ENCODE measurements around the gene VEZF1. TPM values are rescaled to one million over a fixed set of nuclear protein-coding genes. Genes with fewer than 3 reads are reported as not detected.

Gene VEZF1
- total RNA-seq, 2 experiments from 2014 or later = 17.9 to 19.6 TPM

GRCh38 chr17:57999496-58000017 is 11.5 kb upstream of the VEZF1 start:
- H3K27ac Mint-ChIP-seq = peak overlapping the region; percentile 70
- H3K4me3 Mint-ChIP-seq = no peak overlapping the region
- H3K27me3 Mint-ChIP-seq = no peaks in the 10 kb centered on the region
- H3K9me3 Mint-ChIP-seq = no peaks in the 10 kb centered on the region
- peak; percentile 85 for TF ChIP-seq CTCF (IDR thresholded peaks at IDR 0.05)
- peaks cover 59% of the 10 kb centered on the region for H3K36me3 Mint-ChIP-seq (ENCODE audit: low read depth)
- intact Hi-C loops (cut with micrococcal nuclease) = loop anchor here (5.0 to 10.0 kb wide), 2 partner anchors 115 to 142 kb away; no protein-coding TSS in a partner anchor
- H3K4me1 Mint-ChIP-seq (ENCODE audit: low read depth) = peaks cover 84% of the 10 kb centered on the region
- CTCF ChIA-PET = interaction anchor here (0.7 to 12.2 kb wide), 38 partner anchors 7 to 226 kb away, joined by 3 to 177 read pairs (median 4); partner anchors contain the start of genes CUEDC1, MKS1, MRPS23 and SRSF1
- POLR2A ChIA-PET = interaction anchor here (0.5 to 12.1 kb wide), 19 partner anchors 3 to 328 kb away, joined by 3 to 230 read pairs (median 3); partner anchors contain the start of genes CUEDC1, SRSF1 and VEZF1
- peak; percentile 47 for ATAC-seq
- no peak for DNase-seq

GRCh38 chr17:57999010-57999495 is 11.0 kb upstream of the VEZF1 start:
- TF ChIP-seq CTCF (IDR thresholded peaks at IDR 0.05) = no peak
- Mint-ChIP-seq H3K4me3 (no peak overlapping the region), H3K9me3 (no peaks in the 10 kb centered on the region), H3K27me3 (no peaks in the 10 kb centered on the region), H3K4me1 (ENCODE audit: low read depth) (peaks cover 86% of the 10 kb centered on the region), H3K27ac (peak overlapping the region; percentile 44), H3K36me3 (ENCODE audit: low read depth) (peaks cover 54% of the 10 kb centered on the region)
- CTCF ChIA-PET = interaction anchor here (0.7 to 12.2 kb wide), 38 partner anchors 8 to 226 kb away, joined by 3 to 177 read pairs (median 4); partner anchors contain the start of genes CUEDC1, MKS1, MRPS23 and SRSF1
- POLR2A ChIA-PET = interaction anchor here (0.5 to 12.1 kb wide), 17 partner anchors 4 to 166 kb away, joined by 3 to 230 read pairs (median 3); partner anchors contain the start of genes SRSF1 and VEZF1
- no peak for DNase-seq
- no peak for ATAC-seq
- intact Hi-C loops (cut with micrococcal nuclease) = loop anchor here (5.0 to 10.0 kb wide), 2 partner anchors 116 to 142 kb away; no protein-coding TSS in a partner anchor

- no peak for DNase-seq
- Mint-ChIP-seq H3K9me3 (no peaks in the 10 kb centered on the region), H3K27me3 (no peaks in the 10 kb centered on the region), H3K4me3 (no peak overlapping the region), H3K27ac (peak overlapping the region; percentile 72), H3K36me3 (ENCODE audit: low read depth) (peaks cover 36% of the 10 kb centered on the region), H3K4me1 (ENCODE audit: low read depth) (peaks cover 80% of the 10 kb centered on the region)
- no peak for TF ChIP-seq CTCF (IDR thresholded peaks at IDR 0.05)
- ChIA-PET CTCF (interaction anchor here (0.8 to 12.2 kb wide), 14 partner anchors 9 to 176 kb away, joined by 3 to 177 read pairs (median 6); partner anchors contain the start of genes CUEDC1, SRSF1 and VEZF1), POLR2A (interaction anchor here (0.5 to 12.1 kb wide), 17 partner anchors 6 to 150 kb away, joined by 3 to 230 read pairs (median 4); partner anchors contain the start of genes SRSF1 and VEZF1)
- ATAC-seq = no peak
- intact Hi-C loops (cut with micrococcal nuclease) = loop anchor here (5.0 to 10.0 kb wide), 2 partner anchors 118 to 140 kb away; no protein-coding TSS in a partner anchor
Measured at GRCh38 chr17:57997085-57997809, 9.2 kb upstream of the VEZF1 start.

- Mint-ChIP-seq H3K27ac (peak overlapping the region; percentile 40), H3K9me3 (no peaks in the 10 kb centered on the region), H3K4me1 (ENCODE audit: low read depth) (peaks cover 72% of the 10 kb centered on the region), H3K27me3 (no peaks in the 10 kb centered on the region), H3K36me3 (ENCODE audit: low read depth) (peaks cover 27% of the 10 kb centered on the region), H3K4me3 (no peak overlapping the region)
- DNase-seq = peak; percentile 76
- peak; percentile 89 for ATAC-seq
- TF ChIP-seq CTCF (IDR thresholded peaks at IDR 0.05) = peak; percentile 73
- POLR2A ChIA-PET = interaction anchor here (0.6 to 12.1 kb wide), 11 partner anchors 8 to 140 kb away, joined by 3 to 230 read pairs (median 3); partner anchors contain the start of gene SRSF1
- intact Hi-C loops (cut with micrococcal nuclease) = loop anchor here (5.0 to 10.0 kb wide), 2 partner anchors 119 to 138 kb away; no protein-coding TSS in a partner anchor
- CTCF ChIA-PET = interaction anchor here (0.7 to 12.2 kb wide), 14 partner anchors 8 to 204 kb away, joined by 3 to 177 read pairs (median 3); partner anchors contain the start of gene MRPS23
Measured at GRCh38 chr17:57995076-57995956, 7.3 kb upstream of the VEZF1 start.

All from activated CD8-positive, alpha-beta T cell treated with anti-CD3 and anti-CD28 coated beads for 36 hours (primary cell).